Mammary epithelial cell (primary cell): ENCODE measurements around the gene MOCS1.

Experiments
- CTCF ChIP-seq, 2 donors: IDR thresholded peaks in 1 of 2; conservative IDR thresholded peaks in 1 of 2; 2 replicates each; pipeline ENCODE4 v1.5.1; 2011 to 2012; ENCODE audit warnings: inconsistent platforms in 2 of 2, low read length in 2 of 2, mild to moderate bottlenecking in 2 of 2, control low read depth in 1 of 2, low read depth in 1 of 2; ENCODE audit not compliant: insufficient read depth in 1 of 2; ENCODE audit errors: extremely low read depth in 1 of 2
- EZH2 ChIP-seq: IDR thresholded peaks from 2 replicates; pipeline ENCODE4 v1.6.1; 2012; ENCODE audit warnings: low read length, inconsistent platforms, borderline replicate concordance

GRCh38 chr6:39956936-39957335 is 22.7 kb upstream of the MOCS1 start:
- TF ChIP-seq CTCF (conservative IDR thresholded peaks at IDR 0.05 in 1 of 2, IDR thresholded peaks at IDR 0.05 in 1 of 2; ENCODE audit: extremely low read depth in 1 of 2, insufficient read depth in 1 of 2, low read depth in 1 of 2, low read length in 2 of 2) (no peak), EZH2 (no peak)
